SU-DHL-6 (cell line): Measurements from ENCODE around the gene DUSP19.

Experiments used
- H2AFZ ChIP-seq: fragments of 200-600 bp; sonication (generic); 2 replicates; pipeline ENCODE4 v1.6.1; 2014; ENCODE audit warnings: low read depth, mild to moderate bottlenecking, moderate library complexity, mixed read lengths, antibody characterized with exemption, low read length; ENCODE audit not compliant: severe bottlenecking
- H3F3A ChIP-seq: fragments of 200-600 bp; shearing (Covaris generic); 2 replicates; pipeline ENCODE4 v1.6.0; 2016; ENCODE audit warnings: antibody characterized with exemption, mild to moderate bottlenecking; ENCODE audit not compliant: insufficient read depth
- H3K27ac ChIP-seq: fragments of 200-600 bp; sonication (generic); 2 replicates; pipeline ENCODE4 v1.5.1; 2016; ENCODE audit warnings: low read depth, mild to moderate bottlenecking, low read length, moderate library complexity, mixed read lengths
- H3K27me3 ChIP-seq: fragments of 200-600 bp; sonication (generic), shearing (Covaris generic); 2 replicates; pipeline ENCODE4 v1.6.0; 2014; ENCODE audit warnings: mild to moderate bottlenecking, low read length
- H3K36me3 ChIP-seq: fragments of 200-600 bp; sonication (generic); 2 replicates; pipeline ENCODE4 v1.6.1; 2014; ENCODE audit warnings: mild to moderate bottlenecking, low read length, mixed read lengths
- H3K4me2 ChIP-seq: fragments of 300-600, 200-600 bp; shearing (Covaris generic), sonication (generic); 2 replicates; pipeline ENCODE4 v1.6.0; 2014; ENCODE audit warnings: low read length, low read depth, mild to moderate bottlenecking; ENCODE audit not compliant: poor library complexity, severe bottlenecking
- H3K4me3 ChIP-seq: fragments of 200-600 bp; sonication (generic); 2 replicates; pipeline ENCODE4 v1.5.1; 2014; ENCODE audit warnings: antibody characterized with exemption, low read length, mild to moderate bottlenecking, mixed read lengths; ENCODE audit not compliant: insufficient read depth, poor library complexity, severe bottlenecking
- H3K79me2 ChIP-seq: fragments of 200-600 bp; sonication (generic); 2 replicates; pipeline ENCODE4 v1.6.1; 2014; ENCODE audit warnings: mild to moderate bottlenecking, low read length, moderate library complexity; ENCODE audit not compliant: insufficient read depth
- H3K9ac ChIP-seq: fragments of 200-600 bp; sonication (generic); 2 replicates; pipeline ENCODE4 v1.7.0; 2014; ENCODE audit warnings: mild to moderate bottlenecking, low read length
- H3K9me2 ChIP-seq: fragments of 200-600 bp; sonication (generic); replicated peaks from 2 replicates; pipeline ENCODE4 v1.6.1; 2014; ENCODE audit warnings: low read length; ENCODE audit not compliant: insufficient read depth
- H3K9me3 ChIP-seq: fragments of 200-600 bp; sonication (generic); 2 replicates; pipeline ENCODE4 v1.6.1; 2014; ENCODE audit warnings: low read length, mixed read lengths; ENCODE audit not compliant: insufficient read depth
- H4K20me1 ChIP-seq: fragments of 200-600 bp; sonication (generic); 2 replicates; pipeline ENCODE4 v1.6.1; 2014; ENCODE audit warnings: low read depth, mild to moderate bottlenecking, antibody characterized with exemption, low read length, moderate library complexity, mixed read lengths
- EZH2phosphoT487 ChIP-seq: fragments of 200-600 bp; sonication (generic), shearing (Covaris generic); conservative IDR thresholded peaks from 2 replicates; pipeline ENCODE4 v1.6.1; 2018; ENCODE audit warnings: mild to moderate bottlenecking, antibody characterized with exemption, low read length, moderate library complexity, mixed read lengths
- TF ChIP-seq, protein P1 (sequence below): fragments of 200-600 bp; sonication (generic); IDR thresholded peaks from one replicate; pipeline ENCODE4 v1.5.1; 2017; ENCODE audit warnings: antibody characterized with exemption, mild to moderate bottlenecking, low read length, moderate library complexity; ENCODE audit not compliant: insufficient read depth, poor library complexity, severe bottlenecking

DUSP19 gene

DNA sequence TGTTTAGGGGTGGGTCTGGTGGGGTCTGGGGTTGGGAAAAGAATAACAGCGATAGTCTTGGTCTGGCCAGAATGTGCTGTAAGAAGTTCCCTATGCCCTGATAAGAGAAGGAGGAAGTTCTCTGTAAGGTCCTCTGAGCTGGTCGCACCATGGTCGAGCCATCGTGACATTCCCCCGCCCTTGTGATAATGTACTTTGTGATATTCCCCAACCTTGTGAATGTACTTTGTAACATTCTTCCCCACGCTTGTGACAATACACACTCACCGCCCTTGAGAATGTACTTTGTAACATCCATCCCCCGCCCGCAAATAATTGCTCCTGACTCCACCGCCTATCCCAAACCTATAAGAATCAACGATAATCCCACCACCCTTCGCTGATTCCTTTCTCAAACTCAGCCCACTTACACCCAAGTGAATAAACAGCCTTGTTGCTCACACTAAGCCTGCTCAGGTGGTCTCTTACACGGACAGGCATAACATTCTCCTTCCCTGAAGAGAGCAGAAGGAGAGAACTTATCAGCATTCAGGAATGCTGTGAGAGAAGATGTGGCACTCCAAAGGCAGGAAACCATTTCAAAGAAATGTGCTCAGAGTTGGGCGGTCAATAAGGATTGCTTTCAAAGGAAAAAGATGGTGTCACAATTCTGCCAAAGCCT, 17.8 kb upstream of the DUSP19 start:
- H4K20me1 ChIP-seq: no peaks in the 10 kb centered on the region
- no peaks in the 10 kb centered on the region for H3K9me3 ChIP-seq
- H3F3A ChIP-seq: no peaks in the 10 kb centered on the region
- H2AFZ ChIP-seq: no peak overlapping the region
- H3K4me3 ChIP-seq: no peak overlapping the region
- H3K9me2 ChIP-seq: no peaks in the 10 kb centered on the region
- no peaks in the 10 kb centered on the region for H3K27me3 ChIP-seq
- H3K4me2 ChIP-seq: no peak overlapping the region
- H3K9ac ChIP-seq: no peak overlapping the region
- no peak overlapping the region for H3K27ac ChIP-seq
- H3K79me2 ChIP-seq: no peaks in the 10 kb centered on the region
- H3K36me3 ChIP-seq: no peaks in the 10 kb centered on the region
- TF ChIP-seq EZH2phosphoT487: no peak
- TF ChIP-seq, protein P1, sequence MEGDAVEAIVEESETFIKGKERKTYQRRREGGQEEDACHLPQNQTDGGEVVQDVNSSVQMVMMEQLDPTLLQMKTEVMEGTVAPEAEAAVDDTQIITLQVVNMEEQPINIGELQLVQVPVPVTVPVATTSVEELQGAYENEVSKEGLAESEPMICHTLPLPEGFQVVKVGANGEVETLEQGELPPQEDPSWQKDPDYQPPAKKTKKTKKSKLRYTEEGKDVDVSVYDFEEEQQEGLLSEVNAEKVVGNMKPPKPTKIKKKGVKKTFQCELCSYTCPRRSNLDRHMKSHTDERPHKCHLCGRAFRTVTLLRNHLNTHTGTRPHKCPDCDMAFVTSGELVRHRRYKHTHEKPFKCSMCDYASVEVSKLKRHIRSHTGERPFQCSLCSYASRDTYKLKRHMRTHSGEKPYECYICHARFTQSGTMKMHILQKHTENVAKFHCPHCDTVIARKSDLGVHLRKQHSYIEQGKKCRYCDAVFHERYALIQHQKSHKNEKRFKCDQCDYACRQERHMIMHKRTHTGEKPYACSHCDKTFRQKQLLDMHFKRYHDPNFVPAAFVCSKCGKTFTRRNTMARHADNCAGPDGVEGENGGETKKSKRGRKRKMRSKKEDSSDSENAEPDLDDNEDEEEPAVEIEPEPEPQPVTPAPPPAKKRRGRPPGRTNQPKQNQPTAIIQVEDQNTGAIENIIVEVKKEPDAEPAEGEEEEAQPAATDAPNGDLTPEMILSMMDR: no peak

DNA sequence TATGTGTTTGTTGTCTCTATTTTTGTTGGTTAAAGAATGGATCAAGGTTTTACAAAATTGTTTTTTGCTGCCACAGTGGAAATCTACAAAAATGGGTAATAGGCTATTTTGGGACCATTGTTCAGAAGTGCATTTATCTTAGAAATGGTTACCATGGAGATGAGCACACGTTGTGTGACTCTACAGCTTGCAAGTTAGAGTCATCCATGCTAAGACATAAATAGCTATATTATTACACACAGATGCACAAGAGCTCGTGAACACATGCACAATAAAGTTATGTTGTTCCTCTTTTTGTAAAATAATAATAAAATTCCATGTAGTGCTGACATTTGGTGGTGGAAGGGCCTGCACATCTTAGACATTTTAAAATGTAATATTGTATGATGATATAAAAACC, 15.5 kb upstream of the DUSP19 start:
- Histone ChIP-seq H3K27me3 (no peaks in the 10 kb centered on the region), H3K9me2 (no peaks in the 10 kb centered on the region), H3K4me3 (no peak overlapping the region), H3K9me3 (no peaks in the 10 kb centered on the region), H3K36me3 (no peaks in the 10 kb centered on the region), H3K9ac (no peak overlapping the region), H4K20me1 (no peaks in the 10 kb centered on the region), H3K79me2 (no peaks in the 10 kb centered on the region), H3K4me2 (no peak overlapping the region), H3K27ac (no peak overlapping the region), H3F3A (no peaks in the 10 kb centered on the region), H2AFZ (no peak overlapping the region)
- TF ChIP-seq EZH2phosphoT487: no peak
- TF ChIP-seq, protein P1: no peak

DNA sequence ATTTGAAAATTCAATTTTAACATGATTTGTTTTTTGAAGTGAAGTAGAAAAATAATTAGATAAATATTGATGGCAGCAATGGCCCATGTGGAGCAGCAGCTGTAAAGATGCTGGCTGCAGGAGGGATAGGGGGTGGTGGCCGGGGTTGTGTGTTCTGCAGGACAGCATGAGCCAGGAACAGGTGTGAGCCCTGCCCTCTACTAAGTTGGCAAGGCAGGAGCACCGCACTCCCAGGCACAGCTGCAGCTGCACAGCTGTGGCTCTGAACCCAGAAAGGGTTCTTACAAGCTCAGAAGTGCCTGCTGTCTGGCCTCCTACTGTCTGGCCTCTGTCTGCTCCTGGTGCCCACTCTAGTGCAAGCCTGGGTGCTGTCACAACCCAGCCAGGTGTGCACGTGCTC, 10.0 kb upstream of the DUSP19 start:
- H3K27ac ChIP-seq: no peak overlapping the region
- no peak overlapping the region for H3K9ac ChIP-seq
- H3K9me2 ChIP-seq: no peaks in the 10 kb centered on the region
- H3K4me2 ChIP-seq: no peak overlapping the region
- TF ChIP-seq EZH2phosphoT487: no peak
- TF ChIP-seq, protein P1: no peak
- H3K27me3 ChIP-seq: no peaks in the 10 kb centered on the region
- no peaks in the 10 kb centered on the region for H3K79me2 ChIP-seq
- no peaks in the 10 kb centered on the region for H4K20me1 ChIP-seq
- H3K36me3 ChIP-seq: no peaks in the 10 kb centered on the region
- no peaks in the 10 kb centered on the region for H3F3A ChIP-seq
- no peak overlapping the region for H3K4me3 ChIP-seq
- H2AFZ ChIP-seq: no peak overlapping the region
- H3K9me3 ChIP-seq: peaks cover 11% of the 10 kb centered on the region; the same call in 1 of the 2 replicates
